ENCODE measurements around the gene DLG2. TPM values are rescaled to one million over a fixed set of nuclear protein-coding genes. Genes with fewer than 3 reads are reported as not detected.

Gene DLG2
- total and polyA plus RNA-seq, 2 donors: 4.8 to 6.6 TPM

DNA sequence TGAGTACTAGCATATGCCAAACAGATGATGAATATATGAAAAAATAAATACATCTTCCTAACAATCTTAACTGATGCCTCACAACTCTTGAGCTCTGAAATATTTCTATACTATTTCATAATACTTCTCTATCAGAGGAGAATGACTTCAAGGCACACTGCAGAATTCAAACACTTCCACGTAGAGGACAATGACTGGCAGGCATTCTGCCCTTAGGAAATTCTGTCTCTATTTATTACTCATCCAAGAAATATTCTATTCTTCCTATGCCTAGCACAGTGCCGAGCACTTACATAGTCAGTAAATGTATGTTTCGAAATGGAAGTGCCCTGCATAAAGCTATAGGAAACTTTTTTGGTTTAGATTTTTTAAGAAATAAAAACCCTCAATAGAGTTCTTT is 809.1 kb downstream of the DLG2 start:
- H3K27ac ChIP-seq (ENCODE audit: low read depth in 1 of 2, low read length in 1 of 2): no peak overlapping the region
- H3K27me3 ChIP-seq (ENCODE audit: control insufficient read depth in 2 of 2, insufficient read depth in 1 of 2, low read length in 1 of 2): no peaks in the 10 kb centered on the region
- H3K4me1 ChIP-seq (ENCODE audit: control insufficient read depth in 2 of 2, insufficient read depth in 2 of 2, low read length in 2 of 2): no peaks in the 10 kb centered on the region
- DNase-seq (ENCODE audit: low read depth in 6 of 9, low spot score in 9 of 9): no peak
- no peaks in the 10 kb centered on the region for H3K36me3 ChIP-seq (ENCODE audit: control insufficient read depth in 2 of 2, insufficient read depth in 2 of 2, low read length in 1 of 2)
- no peaks in the 10 kb centered on the region for H3K9me3 ChIP-seq (ENCODE audit: control insufficient read depth in 2 of 2, insufficient read depth in 1 of 2, low read length in 1 of 2)
- 77% methylated on average over 3 of the region's 3 CpGs for WGBS
- no peak overlapping the region for H3K4me3 ChIP-seq (ENCODE audit: low read length in 2 of 2)

DNA sequence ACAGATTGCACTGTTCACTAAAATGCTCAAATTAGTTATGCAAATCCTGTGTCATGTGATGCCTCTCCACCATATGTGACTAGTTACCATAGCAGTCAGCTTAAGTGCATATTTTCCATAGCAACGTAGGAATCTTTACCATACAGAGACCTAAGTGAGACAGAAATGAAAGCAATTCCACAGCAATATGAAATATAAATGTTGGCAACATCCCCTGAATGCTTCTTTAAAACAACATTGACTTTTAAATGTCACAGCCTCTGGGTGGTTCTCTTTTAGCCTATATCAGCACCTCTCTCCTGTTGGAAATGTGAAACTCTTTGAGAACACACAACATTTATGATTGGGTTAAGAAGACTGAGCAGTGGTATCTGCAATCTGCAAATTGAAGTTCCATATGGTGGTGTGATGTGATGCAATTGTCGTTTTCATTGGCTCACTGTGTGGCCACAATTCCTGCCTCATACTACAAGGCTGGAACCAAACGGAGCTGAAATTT is 814.6 kb downstream of the DLG2 start:
- no peak for DNase-seq (ENCODE audit: low read depth in 6 of 9, low spot score in 9 of 9)
- Histone ChIP-seq H3K4me3 (ENCODE audit: low read length in 2 of 2) (no peak overlapping the region), H3K36me3 (ENCODE audit: control insufficient read depth in 2 of 2, insufficient read depth in 2 of 2, low read length in 1 of 2) (no peaks in the 10 kb centered on the region), H3K27me3 (ENCODE audit: control insufficient read depth in 2 of 2, insufficient read depth in 1 of 2, low read length in 1 of 2) (no peaks in the 10 kb centered on the region), H3K9me3 (ENCODE audit: control insufficient read depth in 2 of 2, insufficient read depth in 1 of 2, low read length in 1 of 2) (no peaks in the 10 kb centered on the region), H3K27ac (ENCODE audit: low read depth in 1 of 2, low read length in 1 of 2) (no peak overlapping the region), H3K4me1 (ENCODE audit: control insufficient read depth in 2 of 2, insufficient read depth in 2 of 2, low read length in 2 of 2) (no peaks in the 10 kb centered on the region)
- WGBS: 86% methylated on average over 3 of the region's 3 CpGs

DNA sequence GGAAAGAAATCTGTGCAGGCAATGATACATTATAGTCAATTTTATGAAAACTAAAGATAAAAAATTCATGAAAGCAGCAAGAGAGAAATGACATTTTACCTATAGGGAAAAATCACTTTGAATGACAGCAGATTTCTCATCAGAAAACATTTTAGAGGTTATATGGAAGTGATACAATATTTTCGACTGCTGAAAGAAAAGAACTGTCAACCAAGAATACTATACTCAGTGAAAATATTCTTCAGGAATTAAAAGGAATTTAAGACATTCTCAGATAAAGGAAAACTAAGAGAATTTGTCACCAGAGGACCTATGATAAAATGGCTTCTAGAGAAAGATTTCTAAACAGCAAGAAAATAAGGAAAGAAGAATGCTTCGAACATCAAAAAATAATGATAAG is 820.8 kb downstream of the DLG2 start:
- no peaks in the 10 kb centered on the region for H3K9me3 ChIP-seq (ENCODE audit: control insufficient read depth in 2 of 2, insufficient read depth in 1 of 2, low read length in 1 of 2)
- no peak for DNase-seq (ENCODE audit: low read depth in 6 of 9, low spot score in 9 of 9)
- no peaks in the 10 kb centered on the region for H3K36me3 ChIP-seq (ENCODE audit: control insufficient read depth in 2 of 2, insufficient read depth in 2 of 2, low read length in 1 of 2)
- WGBS: 91% methylated on average over 2 of the region's 2 CpGs
- no peaks in the 10 kb centered on the region for H3K27me3 ChIP-seq (ENCODE audit: control insufficient read depth in 2 of 2, insufficient read depth in 1 of 2, low read length in 1 of 2)
- no peak overlapping the region for H3K27ac ChIP-seq (ENCODE audit: low read depth in 1 of 2, low read length in 1 of 2)
- no peak overlapping the region for H3K4me3 ChIP-seq (ENCODE audit: low read length in 2 of 2)
- no peaks in the 10 kb centered on the region for H3K4me1 ChIP-seq (ENCODE audit: control insufficient read depth in 2 of 2, insufficient read depth in 2 of 2, low read length in 2 of 2)

DNA sequence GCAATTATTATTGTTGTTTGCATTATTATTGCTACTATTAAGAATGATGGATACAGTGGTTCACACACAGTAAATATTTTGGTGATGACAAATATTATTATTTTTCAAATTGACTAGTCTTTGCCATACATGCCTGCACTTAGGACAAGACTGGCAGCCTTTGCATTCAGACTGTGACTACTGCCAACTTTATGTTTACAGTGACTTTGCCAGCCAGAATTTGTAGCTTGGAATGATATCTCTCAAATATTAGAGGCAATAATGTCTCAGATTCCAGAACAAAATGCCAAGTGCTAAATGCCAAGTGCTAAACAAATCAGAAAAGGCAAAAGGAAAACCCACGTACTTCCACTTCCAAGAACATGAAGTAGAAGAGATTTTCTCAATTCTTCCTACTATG is 823.1 kb downstream of the DLG2 start:
- 69% methylated on average over 1 of the region's 1 CpG for WGBS
- Histone ChIP-seq H3K36me3 (ENCODE audit: control insufficient read depth in 2 of 2, insufficient read depth in 2 of 2, low read length in 1 of 2) (no peaks in the 10 kb centered on the region), H3K4me3 (ENCODE audit: low read length in 2 of 2) (no peak overlapping the region)

DNA sequence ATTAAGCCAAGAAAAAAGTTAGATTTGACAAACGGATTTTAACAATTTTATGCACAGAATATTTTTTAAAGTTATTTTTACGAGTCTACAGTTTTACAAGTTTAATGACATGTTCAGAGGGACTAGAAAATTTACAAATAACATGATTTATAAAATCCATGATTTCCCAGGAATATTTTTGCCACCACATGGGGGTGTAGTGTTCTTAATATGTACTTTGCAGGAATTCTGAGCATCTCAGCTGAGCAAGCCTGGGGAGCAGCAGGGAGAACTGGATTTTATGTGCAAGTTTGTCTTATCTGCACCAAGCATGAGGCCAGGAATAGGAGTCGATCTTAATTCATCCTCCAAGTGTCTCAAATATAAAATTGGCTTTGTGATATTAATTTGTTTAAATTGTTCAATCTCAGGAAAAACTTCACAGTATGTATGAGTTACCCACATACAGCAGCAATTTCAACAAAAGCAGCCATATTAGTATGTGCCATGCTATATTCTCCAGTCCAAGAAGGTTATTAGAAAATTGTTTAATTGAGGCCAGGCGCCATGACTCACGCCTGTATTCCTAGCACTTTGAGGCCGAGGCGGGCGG is 826.3 kb downstream of the DLG2 start:
- H3K9me3 ChIP-seq (ENCODE audit: control insufficient read depth in 2 of 2, insufficient read depth in 1 of 2, low read length in 1 of 2): no peaks in the 10 kb centered on the region
- no peak overlapping the region for H3K27ac ChIP-seq (ENCODE audit: low read depth in 1 of 2, low read length in 1 of 2)
- H3K4me3 ChIP-seq (ENCODE audit: low read length in 2 of 2): no peak overlapping the region
- WGBS: 94% methylated on average over 8 of the region's 8 CpGs
- H3K4me1 ChIP-seq (ENCODE audit: control insufficient read depth in 2 of 2, insufficient read depth in 2 of 2, low read length in 2 of 2): no peaks in the 10 kb centered on the region
- no peaks in the 10 kb centered on the region for H3K36me3 ChIP-seq (ENCODE audit: control insufficient read depth in 2 of 2, insufficient read depth in 2 of 2, low read length in 1 of 2)
- no peak for DNase-seq (ENCODE audit: low read depth in 6 of 9, low spot score in 9 of 9)
- no peaks in the 10 kb centered on the region for H3K27me3 ChIP-seq (ENCODE audit: control insufficient read depth in 2 of 2, insufficient read depth in 1 of 2, low read length in 1 of 2)

More for the DNA sequence above, 823.1 kb downstream of the DLG2 start:
- Histone ChIP-seq H3K9me3 (ENCODE audit: control insufficient read depth in 2 of 2, insufficient read depth in 1 of 2, low read length in 1 of 2) (no peaks in the 10 kb centered on the region), H3K27me3 (ENCODE audit: control insufficient read depth in 2 of 2, insufficient read depth in 1 of 2, low read length in 1 of 2) (no peaks in the 10 kb centered on the region), H3K27ac (ENCODE audit: low read depth in 1 of 2, low read length in 1 of 2) (no peak overlapping the region), H3K4me1 (ENCODE audit: control insufficient read depth in 2 of 2, insufficient read depth in 2 of 2, low read length in 2 of 2) (no peaks in the 10 kb centered on the region)
- no peak for DNase-seq (ENCODE audit: low read depth in 6 of 9, low spot score in 9 of 9)

DNA sequence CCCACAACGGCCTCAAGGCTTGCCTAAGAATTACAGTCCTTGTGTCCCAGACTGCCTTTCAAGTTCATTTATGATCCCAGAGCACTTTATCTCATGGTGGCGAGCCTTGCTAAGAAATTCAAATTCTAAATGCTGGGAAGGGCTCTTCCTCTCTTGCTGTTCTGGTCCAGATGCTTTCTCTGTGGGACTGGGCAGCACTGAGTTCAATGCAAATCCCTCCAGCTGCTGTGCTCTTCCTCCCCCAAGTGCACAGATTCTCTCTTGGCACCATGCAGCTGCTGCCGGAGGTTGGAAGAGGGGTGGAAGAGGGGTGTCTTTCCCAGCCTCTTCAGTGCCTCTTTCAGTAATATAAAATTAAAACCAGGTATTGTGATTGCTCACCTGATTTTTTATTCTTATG is 828.0 kb downstream of the DLG2 start:
- no peak overlapping the region for H3K4me3 ChIP-seq (ENCODE audit: low read length in 2 of 2)
- 91% methylated on average over 3 of the region's 3 CpGs for WGBS

DNA sequence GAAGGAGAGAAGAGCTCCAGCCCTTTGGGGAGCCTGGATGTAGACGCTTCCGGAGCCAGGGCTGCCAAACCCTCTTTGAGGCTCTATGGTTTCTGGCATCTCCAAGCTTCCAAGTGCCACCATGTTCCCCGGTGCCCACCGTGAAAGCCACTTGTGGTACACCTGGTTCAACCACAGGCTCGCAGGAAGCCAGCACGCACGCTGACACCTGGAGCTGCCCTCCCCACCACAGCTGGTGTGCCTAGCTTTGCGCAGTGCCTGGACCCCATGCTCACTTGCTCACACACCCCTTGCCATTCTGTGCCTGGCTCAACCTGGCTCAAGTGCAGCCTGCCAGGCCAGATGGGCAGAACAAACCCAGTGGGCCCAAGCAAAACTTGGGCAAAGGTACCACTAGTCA is 831.4 kb downstream of the DLG2 start:
- Histone ChIP-seq H3K4me3 (ENCODE audit: low read length in 2 of 2) (no peak overlapping the region), H3K4me1 (ENCODE audit: control insufficient read depth in 2 of 2, insufficient read depth in 2 of 2, low read length in 2 of 2) (peaks cover 0 to 3% of the 10 kb centered on the region in 2 donors), H3K27me3 (ENCODE audit: control insufficient read depth in 2 of 2, insufficient read depth in 1 of 2, low read length in 1 of 2) (no peaks in the 10 kb centered on the region), H3K36me3 (ENCODE audit: control insufficient read depth in 2 of 2, insufficient read depth in 2 of 2, low read length in 1 of 2) (no peaks in the 10 kb centered on the region), H3K9me3 (ENCODE audit: control insufficient read depth in 2 of 2, insufficient read depth in 1 of 2, low read length in 1 of 2) (peaks cover 0 to 7% of the 10 kb centered on the region in 2 donors), H3K27ac (ENCODE audit: low read depth in 1 of 2, low read length in 1 of 2) (no peak overlapping the region)
- DNase-seq (ENCODE audit: low read depth in 6 of 9, low spot score in 9 of 9): no peak
- WGBS: 83% methylated on average over 8 of the region's 8 CpGs

More for the DNA sequence above, 828.0 kb downstream of the DLG2 start:
- H3K27ac ChIP-seq (ENCODE audit: low read depth in 1 of 2, low read length in 1 of 2): no peak overlapping the region
- H3K27me3 ChIP-seq (ENCODE audit: control insufficient read depth in 2 of 2, insufficient read depth in 1 of 2, low read length in 1 of 2): no peaks in the 10 kb centered on the region
- no peak for DNase-seq (ENCODE audit: low read depth in 6 of 9, low spot score in 9 of 9)
- peaks cover 0 to 3% of the 10 kb centered on the region in 2 donors for H3K4me1 ChIP-seq (ENCODE audit: control insufficient read depth in 2 of 2, insufficient read depth in 2 of 2, low read length in 2 of 2)
- no peaks in the 10 kb centered on the region for H3K36me3 ChIP-seq (ENCODE audit: control insufficient read depth in 2 of 2, insufficient read depth in 2 of 2, low read length in 1 of 2)
- peaks cover 0 to 7% of the 10 kb centered on the region in 2 donors for H3K9me3 ChIP-seq (ENCODE audit: control insufficient read depth in 2 of 2, insufficient read depth in 1 of 2, low read length in 1 of 2)

DNA sequence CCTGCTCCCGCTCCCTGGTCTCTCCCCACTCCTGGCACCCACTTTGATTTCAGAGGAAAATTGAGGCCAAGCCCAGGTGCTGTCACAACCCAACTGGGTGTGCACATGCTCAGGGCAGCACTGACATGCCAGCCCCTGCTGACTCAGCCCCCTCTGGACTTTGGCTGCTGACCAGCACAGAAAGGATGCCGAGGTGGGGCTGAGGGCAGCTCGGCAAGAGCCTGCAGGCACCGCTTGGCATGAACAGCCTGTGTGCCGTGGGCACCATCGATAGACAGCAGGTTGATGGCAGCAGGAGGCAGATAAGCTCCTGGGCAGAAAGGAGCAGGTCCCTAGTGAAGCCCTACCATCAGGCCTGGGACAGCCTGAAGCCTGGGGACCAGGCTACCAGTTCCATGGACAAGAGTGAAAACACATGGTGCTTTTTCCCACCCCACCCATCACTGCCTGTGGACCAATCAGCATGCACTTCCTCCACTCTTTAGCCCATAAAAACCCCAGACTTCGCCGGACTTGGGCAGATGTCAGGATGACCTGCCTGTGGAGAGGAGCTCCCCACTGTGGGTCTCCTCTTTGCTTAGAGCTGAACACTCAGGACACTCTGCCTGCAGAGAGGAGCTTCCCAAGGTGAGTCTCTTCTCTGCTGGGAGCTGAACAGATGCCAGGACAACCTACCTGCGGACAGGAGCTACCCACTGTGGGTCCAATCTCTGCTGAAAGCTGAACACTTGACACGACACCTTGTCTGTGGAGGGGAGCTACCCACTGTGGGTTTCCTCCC is 832.3 kb downstream of the DLG2 start:
- DNase-seq (ENCODE audit: low read depth in 6 of 9, low spot score in 9 of 9): no peak
- Histone ChIP-seq H3K4me3 (ENCODE audit: low read length in 2 of 2) (no peak overlapping the region), H3K9me3 (ENCODE audit: control insufficient read depth in 2 of 2, insufficient read depth in 1 of 2, low read length in 1 of 2) (peaks cover 0 to 7% of the 10 kb centered on the region in 2 donors), H3K27ac (ENCODE audit: low read depth in 1 of 2, low read length in 1 of 2) (no peak overlapping the region), H3K27me3 (ENCODE audit: control insufficient read depth in 2 of 2, insufficient read depth in 1 of 2, low read length in 1 of 2) (no peaks in the 10 kb centered on the region), H3K36me3 (ENCODE audit: control insufficient read depth in 2 of 2, insufficient read depth in 2 of 2, low read length in 1 of 2) (no peaks in the 10 kb centered on the region), H3K4me1 (ENCODE audit: control insufficient read depth in 2 of 2, insufficient read depth in 2 of 2, low read length in 2 of 2) (peaks cover 0 to 3% of the 10 kb centered on the region in 2 donors)
- 95% methylated on average over 10 of the region's 10 CpGs for WGBS

DNA sequence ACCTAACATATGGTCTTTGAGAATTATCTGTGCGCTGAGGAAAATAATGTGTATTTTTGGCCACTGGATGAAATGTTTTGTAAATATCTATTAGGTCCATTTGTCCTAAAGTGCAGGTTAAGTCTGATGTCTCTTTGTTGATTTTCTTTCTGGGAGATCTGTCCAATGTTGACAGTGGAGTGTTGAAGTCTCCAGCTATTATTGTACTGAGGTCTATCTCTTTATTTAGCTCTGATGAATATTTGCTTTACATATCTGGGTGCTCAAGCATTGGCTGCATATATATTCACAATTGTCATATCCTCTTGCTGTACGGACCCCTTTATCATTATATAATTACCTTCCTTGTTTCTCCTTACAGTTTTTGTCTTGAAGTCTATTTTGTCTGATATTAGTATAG is 833.8 kb downstream of the DLG2 start:
- Histone ChIP-seq H3K4me3 (ENCODE audit: low read length in 2 of 2) (no peak overlapping the region), H3K9me3 (ENCODE audit: control insufficient read depth in 2 of 2, insufficient read depth in 1 of 2, low read length in 1 of 2) (peaks cover 0 to 7% of the 10 kb centered on the region in 2 donors), H3K36me3 (ENCODE audit: control insufficient read depth in 2 of 2, insufficient read depth in 2 of 2, low read length in 1 of 2) (no peaks in the 10 kb centered on the region), H3K4me1 (ENCODE audit: control insufficient read depth in 2 of 2, insufficient read depth in 2 of 2, low read length in 2 of 2) (peaks cover 0 to 3% of the 10 kb centered on the region in 2 donors), H3K27me3 (ENCODE audit: control insufficient read depth in 2 of 2, insufficient read depth in 1 of 2, low read length in 1 of 2) (no peaks in the 10 kb centered on the region), H3K27ac (ENCODE audit: low read depth in 1 of 2, low read length in 1 of 2) (no peak overlapping the region)
- no peak for DNase-seq (ENCODE audit: low read depth in 6 of 9, low spot score in 9 of 9)
- 97% methylated on average over 2 of the region's 2 CpGs for WGBS

All from thymus (tissue), 11 donors.